ENCODE data around the gene PAFAH1B1. TPM values are rescaled to one million over a fixed set of nuclear protein-coding genes. Genes with fewer than 3 reads are reported as not detected.

Gene PAFAH1B1
- total RNA-seq, 1 experiment from 2014 or later: 89.2 TPM

GRCh38 chr17:2719861-2720260 lies 126.4 kb downstream of the PAFAH1B1 start:
- no peak for DNase-seq (ENCODE audit: low read depth)

GRCh38 chr17:2721603-2722002 lies 128.1 kb downstream of the PAFAH1B1 start:
- DNase-seq (ENCODE audit: low read depth): no peak

GRCh38 chr17:2722611-2723010 lies 129.2 kb downstream of the PAFAH1B1 start:
- no peak for DNase-seq (ENCODE audit: low read depth)

GRCh38 chr17:2723505-2723996 lies 130.1 kb downstream of the PAFAH1B1 start:
- DNase-seq (ENCODE audit: low read depth): no peak

- no peak for DNase-seq (ENCODE audit: low read depth)
These were observed 130.7 kb downstream of the PAFAH1B1 start for GRCh38 chr17:2723997-2724783.

GRCh38 chr17:2724784-2725164 lies 131.3 kb downstream of the PAFAH1B1 start:
- no peak for DNase-seq (ENCODE audit: low read depth)

- DNase-seq (ENCODE audit: low read depth): no peak
These were observed 137.4 kb downstream of the PAFAH1B1 start for GRCh38 chr17:2730764-2731353.

- DNase-seq (ENCODE audit: low read depth): no peak
These were observed 138.4 kb downstream of the PAFAH1B1 start for GRCh38 chr17:2731807-2732206.

GRCh38 chr17:2734939-2735338 lies 141.5 kb downstream of the PAFAH1B1 start:
- DNase-seq (ENCODE audit: low read depth): no peak

Other genes starting within 250 kb of the PAFAH1B1 start
- gene MNT, start 192.6 kb upstream of the PAFAH1B1 start, total RNA-seq (2014; rRNA removed): 6.3 and 6.8 TPM in 2 replicates
- gene METTL16, start 81.8 kb upstream of the PAFAH1B1 start, total RNA-seq (2014; rRNA removed): 17.8 and 22.4 TPM in 2 replicates
- gene CLUH, start 118.1 kb downstream of the PAFAH1B1 start, total RNA-seq (2014; rRNA removed): 52.5 and 60.3 TPM in 2 replicates
- not detected in 2 replicates for gene CCDC92B, start 156.0 kb downstream of the PAFAH1B1 start, total RNA-seq (2014; rRNA removed)
- gene RAP1GAP2, start 202.8 kb downstream of the PAFAH1B1 start, total RNA-seq (2014; rRNA removed): 0.57 and 0.77 TPM in 2 replicates

Measured in LHCN-M2 (cell line).